CD4-positive, alpha-beta T cell treated with Interleukin-4 for 4 hours (primary cell): Measurements from ENCODE around the gene MSH5.

Experiments
- DNase-seq: peaks from one replicate; pipeline ENCODE4 v3.0.0-alpha.2; 2020

MSH5 gene

GRCh38 chr6:31762356-31762755 lies 22.6 kb downstream of the MSH5 start, which contains the start of gene SAPCD1:
Gene SAPCD1 (plus strand): TSS chr6:31762656. CDS start chr6:31763055, 399 bp downstream.
- DNase-seq, result no peak

GRCh38 chr6:31762878-31763618 lies 23.2 kb downstream of the MSH5 start:
- DNase-seq, result no peak

GRCh38 chr6:31763619-31763940 lies 23.8 kb downstream of the MSH5 start:
- DNase-seq, result no peak

GRCh38 chr6:31764198-31764597 lies 24.4 kb downstream of the MSH5 start:
- no peak for DNase-seq

GRCh38 chr6:31765559-31765909 lies 25.7 kb downstream of the MSH5 start:
- no peak for DNase-seq

GRCh38 chr6:31765910-31766794 lies 26.3 kb downstream of the MSH5 start:
- DNase-seq, result no peak

GRCh38 chr6:31767096-31767645 lies 27.4 kb downstream of the MSH5 start:
- no peak for DNase-seq

GRCh38 chr6:31768363-31769257 lies 28.8 kb downstream of the MSH5 start:
- DNase-seq, result no peak

- DNase-seq, result peak; percentile 77
These were observed 30.0 kb downstream of the MSH5 start for GRCh38 chr6:31769684-31770371.

GRCh38 chr6:31770860-31771259 lies 31.1 kb downstream of the MSH5 start:
- no peak for DNase-seq

GRCh38 chr6:31771992-31772358 lies 32.2 kb downstream of the MSH5 start:
- peak; percentile 23 for DNase-seq

- DNase-seq, result no peak
These were observed 35.4 kb downstream of the MSH5 start for GRCh38 chr6:31775184-31775583.

GRCh38 chr6:31775633-31776484 lies 36.1 kb downstream of the MSH5 start:
- DNase-seq, result no peak

- DNase-seq, result no peak
These were observed 36.7 kb downstream of the MSH5 start for GRCh38 chr6:31776485-31776988.

GRCh38 chr6:31776989-31777666 lies 37.3 kb downstream of the MSH5 start, which contains the start of gene VWA7:
Gene VWA7 (minus strand): TSS chr6:31777328. CDS start chr6:31776779, 549 bp downstream.
- peak; percentile 75 for DNase-seq

- DNase-seq, result no peak
These were observed 37.9 kb downstream of the MSH5 start for GRCh38 chr6:31777667-31778050.

- DNase-seq, result no peak
These were observed 38.4 kb downstream of the MSH5 start for GRCh38 chr6:31778193-31778592.

GRCh38 chr6:31778999-31779885 lies 39.4 kb downstream of the MSH5 start:
- no peak for DNase-seq

- DNase-seq, result no peak
These were observed 40.1 kb downstream of the MSH5 start for GRCh38 chr6:31779908-31780307.
